ENCODE results near the gene SUMF2. TPM values are rescaled to one million over a fixed set of nuclear protein-coding genes. Genes with fewer than 3 reads are reported as not detected.
"Not testable (repeated sequence)": the region's sequence is repeated elsewhere in the genome, so short reads cannot be mapped to it uniquely, and the experiment has no call there.

SUMF2 gene
- total and polyA plus RNA-seq, 2 experiments from 2014 or later: 32.9 to 45.7 TPM

DNA sequence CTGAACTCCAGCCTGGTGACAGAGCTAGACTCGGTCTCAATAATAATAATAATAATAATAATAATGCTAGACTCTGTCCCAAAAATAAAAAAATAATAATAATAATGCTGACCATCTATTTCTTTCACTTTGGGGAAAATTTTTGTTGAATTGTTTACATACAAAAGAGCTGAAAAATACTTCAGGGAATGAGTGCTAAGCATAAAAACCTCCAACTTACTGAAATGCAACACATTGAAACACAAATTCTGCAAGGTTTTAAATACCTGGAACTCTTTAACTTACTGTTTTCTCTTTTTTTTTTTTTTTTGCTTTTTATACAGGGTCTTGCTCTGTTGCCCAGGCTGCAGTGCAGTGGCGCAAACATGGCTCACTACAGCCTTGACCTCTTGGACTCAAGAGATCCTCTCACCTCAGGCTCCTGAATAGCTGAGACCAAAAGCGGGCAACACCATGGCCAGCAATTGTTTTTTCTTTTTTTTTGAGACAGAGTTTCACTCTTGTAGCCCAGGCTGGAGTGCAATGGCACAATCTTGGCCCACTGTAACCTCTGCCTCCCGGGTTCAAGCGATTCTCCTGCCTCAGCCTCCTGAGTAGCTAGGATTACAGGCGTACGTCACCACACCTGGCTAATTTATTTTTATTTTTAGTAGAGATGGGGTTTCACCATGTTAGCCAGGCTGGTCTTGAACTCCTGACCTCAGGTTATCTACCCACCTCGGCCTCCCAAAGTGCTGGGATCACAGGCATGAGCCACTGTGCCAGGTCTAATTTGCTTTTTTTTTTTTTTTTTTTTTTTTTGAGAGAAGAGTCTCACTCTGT lies 34.3 kb downstream of the SUMF2 start:
- peaks cover 85% of the 10 kb centered on the region for H3K9me3 Mint-ChIP-seq
- ATAC-seq; H4K20me1 ChIP-seq (replicated peaks; ENCODE audit: insufficient read depth); H3F3A ChIP-seq (replicated peaks; ENCODE audit: low read depth); H3K27ac Mint-ChIP-seq; H3K79me2 ChIP-seq (replicated peaks; ENCODE audit: insufficient read depth); H3K4me1 Mint-ChIP-seq; H3K27ac ChIP-seq (ENCODE audit: low read depth); H3K36me3 ChIP-seq (ENCODE audit: insufficient read depth); H3K4me3 Mint-ChIP-seq; H3K4me3 ChIP-seq; H2AFZ ChIP-seq; H3K4me2 ChIP-seq; H3K27me3 Mint-ChIP-seq (ENCODE audit: insufficient read depth, low read depth, poor library complexity); H3K4me1 ChIP-seq (ENCODE audit: insufficient read depth); DNase-seq (ENCODE audit: low spot score); H3K27me3 ChIP-seq (ENCODE audit: insufficient read depth); H3K9me2 ChIP-seq (ENCODE audit: insufficient read depth): not testable (repeated sequence)
- H3K36me3 Mint-ChIP-seq (ENCODE audit: low read depth): peaks cover 16% of the 10 kb centered on the region; the same call in 2 of the 3 replicates

DNA sequence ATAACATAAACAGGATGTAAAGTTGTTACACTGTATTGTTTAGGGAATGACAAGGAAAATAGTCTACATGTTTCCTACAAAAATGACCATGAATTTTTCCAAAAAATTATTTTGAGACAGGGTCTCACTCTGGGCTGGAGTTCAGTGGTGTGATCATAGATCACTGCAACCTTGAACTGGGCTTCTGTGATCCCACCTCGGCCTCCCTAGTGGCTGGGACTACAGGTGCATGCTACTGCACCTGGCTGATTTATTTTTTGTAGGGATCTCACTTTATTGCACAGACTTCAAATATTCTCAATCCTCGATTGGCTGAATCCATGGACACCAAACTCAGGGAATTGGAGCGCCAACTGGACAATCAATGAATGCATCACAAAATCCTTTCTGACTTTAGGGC lies 35.6 kb downstream of the SUMF2 start:
- Histone ChIP-seq H3K4me1 (ENCODE audit: insufficient read depth) (no peaks in the 10 kb centered on the region), H3K27ac (ENCODE audit: low read depth) (no peak overlapping the region), H3K79me2 (replicated peaks; ENCODE audit: insufficient read depth) (no peaks in the 10 kb centered on the region), H2AFZ (no peak overlapping the region), H3K27me3 (ENCODE audit: insufficient read depth) (no peaks in the 10 kb centered on the region), H3K4me3 (no peak overlapping the region), H3K9me2 (ENCODE audit: insufficient read depth) (no peaks in the 10 kb centered on the region), H3F3A (replicated peaks; ENCODE audit: low read depth) (no peaks in the 10 kb centered on the region), H3K4me2 (no peak overlapping the region), H3K36me3 (ENCODE audit: insufficient read depth) (no peaks in the 10 kb centered on the region), H4K20me1 (replicated peaks; ENCODE audit: insufficient read depth) (no peaks in the 10 kb centered on the region)
- Mint-ChIP-seq H3K36me3 (ENCODE audit: low read depth) (peaks cover 18% of the 10 kb centered on the region; the same call in 2 of the 3 replicates), H3K27ac (no peak overlapping the region), H3K9me3 (peaks cover 87% of the 10 kb centered on the region), H3K27me3 (ENCODE audit: insufficient read depth, low read depth, poor library complexity) (peaks cover 2% of the 10 kb centered on the region), H3K4me1 (no peaks in the 10 kb centered on the region), H3K4me3 (no peak overlapping the region)
- no peak for ATAC-seq
- no peak for DNase-seq (ENCODE audit: low spot score)
- no peak for TF ChIP-seq EZH2 (IDR thresholded peaks at IDR 0.05; ENCODE audit: low read depth, unreplicated experiment)
- no peak for TF ChIP-seq JUNB (IDR thresholded peaks at IDR 0.05; ENCODE audit: unreplicated experiment)
- no peak for TF ChIP-seq STAT1 (IDR thresholded peaks at IDR 0.05; ENCODE audit: unreplicated experiment)
- no peak for TF ChIP-seq CREB1 (CRISPR knock-in tag; IDR thresholded peaks at IDR 0.05; ENCODE audit: low read depth)
- TF ChIP-seq POLR2AphosphoS5 (IDR thresholded peaks at IDR 0.05; ENCODE audit: low read depth): no peak
- no peak for TF ChIP-seq NANOG (IDR thresholded peaks at IDR 0.05; ENCODE audit: borderline replicate concordance)
- no peak for TF ChIP-seq EZH2phosphoT487 (IDR thresholded peaks at IDR 0.05; ENCODE audit: unreplicated experiment)
- TF ChIP-seq, protein P1, sequence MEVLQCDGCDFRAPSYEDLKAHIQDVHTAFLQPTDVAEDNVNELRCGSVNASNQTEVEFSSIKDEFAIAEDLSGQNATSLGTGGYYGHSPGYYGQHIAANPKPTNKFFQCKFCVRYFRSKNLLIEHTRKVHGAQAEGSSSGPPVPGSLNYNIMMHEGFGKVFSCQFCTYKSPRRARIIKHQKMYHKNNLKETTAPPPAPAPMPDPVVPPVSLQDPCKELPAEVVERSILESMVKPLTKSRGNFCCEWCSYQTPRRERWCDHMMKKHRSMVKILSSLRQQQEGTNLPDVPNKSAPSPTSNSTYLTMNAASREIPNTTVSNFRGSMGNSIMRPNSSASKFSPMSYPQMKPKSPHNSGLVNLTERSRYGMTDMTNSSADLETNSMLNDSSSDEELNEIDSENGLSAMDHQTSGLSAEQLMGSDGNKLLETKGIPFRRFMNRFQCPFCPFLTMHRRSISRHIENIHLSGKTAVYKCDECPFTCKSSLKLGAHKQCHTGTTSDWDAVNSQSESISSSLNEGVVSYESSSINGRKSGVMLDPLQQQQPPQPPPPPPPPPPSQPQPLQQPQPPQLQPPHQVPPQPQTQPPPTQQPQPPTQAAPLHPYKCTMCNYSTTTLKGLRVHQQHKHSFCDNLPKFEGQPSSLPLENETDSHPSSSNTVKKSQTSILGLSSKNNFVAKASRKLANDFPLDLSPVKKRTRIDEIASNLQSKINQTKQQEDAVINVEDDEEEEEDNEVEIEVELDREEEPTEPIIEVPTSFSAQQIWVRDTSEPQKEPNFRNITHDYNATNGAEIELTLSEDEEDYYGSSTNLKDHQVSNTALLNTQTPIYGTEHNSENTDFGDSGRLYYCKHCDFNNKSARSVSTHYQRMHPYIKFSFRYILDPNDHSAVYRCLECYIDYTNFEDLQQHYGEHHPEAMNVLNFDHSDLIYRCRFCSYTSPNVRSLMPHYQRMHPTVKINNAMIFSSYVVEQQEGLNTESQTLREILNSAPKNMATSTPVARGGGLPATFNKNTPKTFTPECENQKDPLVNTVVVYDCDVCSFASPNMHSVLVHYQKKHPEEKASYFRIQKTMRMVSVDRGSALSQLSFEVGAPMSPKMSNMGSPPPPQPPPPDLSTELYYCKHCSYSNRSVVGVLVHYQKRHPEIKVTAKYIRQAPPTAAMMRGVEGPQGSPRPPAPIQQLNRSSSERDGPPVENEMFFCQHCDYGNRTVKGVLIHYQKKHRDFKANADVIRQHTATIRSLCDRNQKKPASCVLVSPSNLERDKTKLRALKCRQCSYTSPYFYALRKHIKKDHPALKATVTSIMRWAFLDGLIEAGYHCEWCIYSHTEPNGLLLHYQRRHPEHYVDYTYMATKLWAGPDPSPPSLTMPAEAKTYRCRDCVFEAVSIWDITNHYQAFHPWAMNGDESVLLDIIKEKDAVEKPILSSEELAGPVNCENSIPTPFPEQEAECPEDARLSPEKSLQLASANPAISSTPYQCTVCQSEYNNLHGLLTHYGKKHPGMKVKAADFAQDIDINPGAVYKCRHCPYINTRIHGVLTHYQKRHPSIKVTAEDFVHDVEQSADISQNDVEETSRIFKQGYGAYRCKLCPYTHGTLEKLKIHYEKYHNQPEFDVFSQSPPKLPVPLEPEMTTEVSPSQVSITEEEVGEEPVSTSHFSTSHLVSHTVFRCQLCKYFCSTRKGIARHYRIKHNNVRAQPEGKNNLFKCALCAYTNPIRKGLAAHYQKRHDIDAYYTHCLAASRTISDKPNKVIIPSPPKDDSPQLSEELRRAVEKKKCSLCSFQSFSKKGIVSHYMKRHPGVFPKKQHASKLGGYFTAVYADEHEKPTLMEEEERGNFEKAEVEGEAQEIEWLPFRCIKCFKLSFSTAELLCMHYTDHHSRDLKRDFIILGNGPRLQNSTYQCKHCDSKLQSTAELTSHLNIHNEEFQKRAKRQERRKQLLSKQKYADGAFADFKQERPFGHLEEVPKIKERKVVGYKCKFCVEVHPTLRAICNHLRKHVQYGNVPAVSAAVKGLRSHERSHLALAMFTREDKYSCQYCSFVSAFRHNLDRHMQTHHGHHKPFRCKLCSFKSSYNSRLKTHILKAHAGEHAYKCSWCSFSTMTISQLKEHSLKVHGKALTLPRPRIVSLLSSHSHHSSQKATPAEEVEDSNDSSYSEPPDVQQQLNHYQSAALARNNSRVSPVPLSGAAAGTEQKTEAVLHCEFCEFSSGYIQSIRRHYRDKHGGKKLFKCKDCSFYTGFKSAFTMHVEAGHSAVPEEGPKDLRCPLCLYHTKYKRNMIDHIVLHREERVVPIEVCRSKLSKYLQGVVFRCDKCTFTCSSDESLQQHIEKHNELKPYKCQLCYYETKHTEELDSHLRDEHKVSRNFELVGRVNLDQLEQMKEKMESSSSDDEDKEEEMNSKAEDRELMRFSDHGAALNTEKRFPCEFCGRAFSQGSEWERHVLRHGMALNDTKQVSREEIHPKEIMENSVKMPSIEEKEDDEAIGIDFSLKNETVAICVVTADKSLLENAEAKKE (CRISPR knock-in tag; IDR thresholded peaks at IDR 0.05): no peak
- TF ChIP-seq, protein P2, sequence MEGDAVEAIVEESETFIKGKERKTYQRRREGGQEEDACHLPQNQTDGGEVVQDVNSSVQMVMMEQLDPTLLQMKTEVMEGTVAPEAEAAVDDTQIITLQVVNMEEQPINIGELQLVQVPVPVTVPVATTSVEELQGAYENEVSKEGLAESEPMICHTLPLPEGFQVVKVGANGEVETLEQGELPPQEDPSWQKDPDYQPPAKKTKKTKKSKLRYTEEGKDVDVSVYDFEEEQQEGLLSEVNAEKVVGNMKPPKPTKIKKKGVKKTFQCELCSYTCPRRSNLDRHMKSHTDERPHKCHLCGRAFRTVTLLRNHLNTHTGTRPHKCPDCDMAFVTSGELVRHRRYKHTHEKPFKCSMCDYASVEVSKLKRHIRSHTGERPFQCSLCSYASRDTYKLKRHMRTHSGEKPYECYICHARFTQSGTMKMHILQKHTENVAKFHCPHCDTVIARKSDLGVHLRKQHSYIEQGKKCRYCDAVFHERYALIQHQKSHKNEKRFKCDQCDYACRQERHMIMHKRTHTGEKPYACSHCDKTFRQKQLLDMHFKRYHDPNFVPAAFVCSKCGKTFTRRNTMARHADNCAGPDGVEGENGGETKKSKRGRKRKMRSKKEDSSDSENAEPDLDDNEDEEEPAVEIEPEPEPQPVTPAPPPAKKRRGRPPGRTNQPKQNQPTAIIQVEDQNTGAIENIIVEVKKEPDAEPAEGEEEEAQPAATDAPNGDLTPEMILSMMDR (conservative IDR thresholded peaks at IDR 0.05; ENCODE audit: low read depth in 2 of 2): no peak
- TF ChIP-seq ZNF331 (CRISPR knock-in tag; IDR thresholded peaks at IDR 0.05; ENCODE audit: low read depth): no peak
- TF ChIP-seq, protein P3, sequence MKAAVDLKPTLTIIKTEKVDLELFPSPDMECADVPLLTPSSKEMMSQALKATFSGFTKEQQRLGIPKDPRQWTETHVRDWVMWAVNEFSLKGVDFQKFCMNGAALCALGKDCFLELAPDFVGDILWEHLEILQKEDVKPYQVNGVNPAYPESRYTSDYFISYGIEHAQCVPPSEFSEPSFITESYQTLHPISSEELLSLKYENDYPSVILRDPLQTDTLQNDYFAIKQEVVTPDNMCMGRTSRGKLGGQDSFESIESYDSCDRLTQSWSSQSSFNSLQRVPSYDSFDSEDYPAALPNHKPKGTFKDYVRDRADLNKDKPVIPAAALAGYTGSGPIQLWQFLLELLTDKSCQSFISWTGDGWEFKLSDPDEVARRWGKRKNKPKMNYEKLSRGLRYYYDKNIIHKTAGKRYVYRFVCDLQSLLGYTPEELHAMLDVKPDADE (IDR thresholded peaks at IDR 0.05): no peak

All from GM23338 (cell line).